RWPE1 (cell line): ENCODE results near the gene ANKRD62.
"Not testable (repeated sequence)": the region's sequence is repeated elsewhere in the genome, so short reads cannot be mapped to it uniquely, and the experiment has no call there.

Source experiments
- CTCF ChIA-PET: fragments of 350-600 bp; sonication (Branson Sonifier 250); formaldehyde crosslinking; extraction: SDS; loops from one replicate; lab custom pipeline; 2021; lab: Yijun Ruan, JAX
- POLR2A ChIA-PET: fragments of 400-600 bp; formaldehyde crosslinking; extraction: SDS; loops from one replicate; lab custom pipeline; 2020; ENCODE audit warnings: antibody characterized with exemption; ENCODE audit not compliant: low non-redundant PET; lab: Yijun Ruan, JAX
- DNase-seq: peaks from one replicate; pipeline ENCODE4 v3.0.0; 2012; ENCODE audit warnings: low spot score
- H3K27ac ChIP-seq: fragments of 450-650 bp; 2 replicates; pipeline ENCODE4 v1.5.1; 2017
- CTCF ChIP-seq: fragments of 450-650 bp; conservative IDR thresholded peaks from 2 replicates; pipeline ENCODE4 v1.5.1; 2017; ENCODE audit warnings: low read depth, mild to moderate bottlenecking

The ANKRD62 gene

GRCh38 chr18:12109836-12110235 is 16.2 kb downstream of the ANKRD62 start:
- CTCF ChIA-PET, result no interaction called here
- no peak overlapping the region for H3K27ac ChIP-seq
- POLR2A ChIA-PET, result no interaction called here
- no peak for DNase-seq
- TF ChIP-seq CTCF, result no peak

- CTCF ChIA-PET, result no interaction called here
- TF ChIP-seq CTCF, result no peak
- no peak overlapping the region for H3K27ac ChIP-seq
- POLR2A ChIA-PET, result no interaction called here
- DNase-seq, result no peak
Measured at GRCh38 chr18:12113999-12114646, 20.5 kb downstream of the ANKRD62 start.

- H3K27ac ChIP-seq, result no peak overlapping the region
- DNase-seq, result no peak
- ChIA-PET CTCF (no interaction called here), POLR2A (no interaction called here)
- no peak for TF ChIP-seq CTCF
Measured at GRCh38 chr18:12119358-12119757, 25.7 kb downstream of the ANKRD62 start.

- CTCF ChIA-PET, result interaction anchor here (1.3 kb wide), 1 partner anchor 10 kb away, joined by 4 read pairs; no protein-coding TSS in a partner anchor
- no peak; the same call in 1 of the 2 replicates for TF ChIP-seq CTCF
- no peak for DNase-seq
- no peak overlapping the region for H3K27ac ChIP-seq
- POLR2A ChIA-PET, result no interaction called here
Measured at GRCh38 chr18:12121175-12122042, 27.8 kb downstream of the ANKRD62 start.

- POLR2A ChIA-PET, H3K27ac ChIP-seq, DNase-seq: not testable (repeated sequence)
- CTCF ChIA-PET, result interaction anchor here (1.3 kb wide), 1 partner anchor 10 kb away, joined by 4 read pairs; no protein-coding TSS in a partner anchor
Measured at GRCh38 chr18:12122043-12122389, 28.4 kb downstream of the ANKRD62 start.

GRCh38 chr18:12127647-12128046 is 34.0 kb downstream of the ANKRD62 start:
- CTCF ChIA-PET, DNase-seq, H3K27ac ChIP-seq, POLR2A ChIA-PET: not testable (repeated sequence)

GRCh38 chr18:12138831-12139230 is 45.2 kb downstream of the ANKRD62 start:
- H3K27ac ChIP-seq, CTCF ChIA-PET, POLR2A ChIA-PET, DNase-seq: not testable (repeated sequence)

GRCh38 chr18:12140866-12141265 is 47.2 kb downstream of the ANKRD62 start:
- POLR2A ChIA-PET, CTCF ChIA-PET, H3K27ac ChIP-seq, DNase-seq: not testable (repeated sequence)

- H3K27ac ChIP-seq, CTCF ChIA-PET, POLR2A ChIA-PET, DNase-seq: not testable (repeated sequence)
Measured at GRCh38 chr18:12141778-12142177, 48.1 kb downstream of the ANKRD62 start.

GRCh38 chr18:12149431-12149830 is 55.8 kb downstream of the ANKRD62 start:
- H3K27ac ChIP-seq, CTCF ChIA-PET, POLR2A ChIA-PET: not testable (repeated sequence)

More at GRCh38 chr18:12149431-12149830, 55.8 kb downstream of the ANKRD62 start:
- not testable (repeated sequence) for DNase-seq
